Measurements from ENCODE around the gene SLC25A45.

The SLC25A45 gene

GRCh38 chr11:65384301-65384889 is 1.9 kb upstream of the SLC25A45 start:
- peak in 1 of 2 experiments; percentile 21 for DNase-seq

GRCh38 chr11:65383778-65384177 is 1.3 kb upstream of the SLC25A45 start:
- no peak for DNase-seq

GRCh38 chr11:65382804-65383368 is 440 bp upstream of the SLC25A45 start:
- no peak for DNase-seq

GRCh38 chr11:65381716-65382032 is 772 bp downstream of the SLC25A45 start:
- DNase-seq = peak; percentile 27 to 30

GRCh38 chr11:65380460-65381119 is 1.9 kb downstream of the SLC25A45 start:
- DNase-seq = no peak

GRCh38 chr11:65379698-65380459 is 2.6 kb downstream of the SLC25A45 start:
- no peak for DNase-seq

GRCh38 chr11:65378928-65379638 is 3.4 kb downstream of the SLC25A45 start:
- DNase-seq = no peak

GRCh38 chr11:65378208-65378927 is 4.1 kb downstream of the SLC25A45 start:
- DNase-seq = peak; percentile 78 to 91

GRCh38 chr11:65377777-65378176 is 4.7 kb downstream of the SLC25A45 start:
- no peak for DNase-seq

- DNase-seq = no peak
These were observed 5.4 kb downstream of the SLC25A45 start for GRCh38 chr11:65377036-65377435.

GRCh38 chr11:65376138-65376713 is 6.2 kb downstream of the SLC25A45 start:
- DNase-seq = no peak

GRCh38 chr11:65375012-65375411 is 7.4 kb downstream of the SLC25A45 start:
- DNase-seq = no peak

GRCh38 chr11:65373839-65374580 is 8.4 kb downstream of the SLC25A45 start:
- no peak for DNase-seq

- DNase-seq = no peak
These were observed 11.8 kb downstream of the SLC25A45 start for GRCh38 chr11:65370659-65371049.

- DNase-seq = peak; percentile 91 to 94
These were observed 16.1 kb downstream of the SLC25A45 start for GRCh38 chr11:65366340-65366773.

- DNase-seq = no peak
These were observed 18.7 kb downstream of the SLC25A45 start for GRCh38 chr11:65363770-65364169.

- no peak for DNase-seq
These were observed 19.5 kb downstream of the SLC25A45 start for GRCh38 chr11:65362966-65363365.

GRCh38 chr11:65362320-65362931 is 20.0 kb downstream of the SLC25A45 start:
- DNase-seq = no peak

GRCh38 chr11:65357856-65358356 is 24.5 kb downstream of the SLC25A45 start:
- DNase-seq = no peak

GRCh38 chr11:65356394-65356972 is 26.0 kb downstream of the SLC25A45 start:
- no peak for DNase-seq

All from Kasumi-1 (cell line).